Coronary artery (tissue), 2 donors: ENCODE data around the gene MEGF11.

ENCODE experiments used
- DNase-seq: peaks from one replicate; pipeline ENCODE4 v3.0.0-alpha.2; 2017; ENCODE audit warnings: low spot score
- H3K27ac ChIP-seq, 2 donors: fragments of 200-600 bp; sonication (generic); one replicate each; pipeline ENCODE4 v1.5.1; 2016 to 2019
- H3K4me3 ChIP-seq: fragments of 200-600 bp; sonication (generic); 2 replicates; pipeline ENCODE4 v1.5.1; 2016; ENCODE audit warnings: mild to moderate bottlenecking, moderate library complexity
- TF ChIP-seq, protein P1 (sequence below): fragments of 200-600 bp; sonication (generic); IDR thresholded peaks from one replicate; pipeline ENCODE4 v1.5.1; 2019; ENCODE audit warnings: antibody characterized with exemption

The MEGF11 gene

DNA sequence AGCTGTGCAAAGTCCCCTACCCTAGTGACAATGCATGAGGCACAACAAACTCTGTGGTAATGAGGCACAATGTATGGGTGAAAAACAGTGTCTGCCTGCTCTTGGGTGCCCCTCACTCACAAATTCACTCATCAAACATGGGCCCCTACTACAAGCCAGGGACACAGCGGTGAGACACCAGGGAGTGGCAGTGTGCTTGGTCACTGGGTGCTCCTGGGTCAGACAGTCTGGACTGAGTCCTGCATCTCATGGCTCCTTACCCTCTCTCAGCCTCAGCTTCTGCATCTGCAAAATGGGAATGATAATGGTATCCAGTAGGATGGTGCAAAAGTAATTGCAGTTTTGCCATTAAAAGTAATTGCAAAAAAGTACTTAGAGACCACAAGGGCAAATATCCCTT lies 184.7 kb downstream of the MEGF11 start:
- H3K4me3 ChIP-seq, result no peak overlapping the region
- H3K27ac ChIP-seq, result no peak overlapping the region
- TF ChIP-seq, protein P1, sequence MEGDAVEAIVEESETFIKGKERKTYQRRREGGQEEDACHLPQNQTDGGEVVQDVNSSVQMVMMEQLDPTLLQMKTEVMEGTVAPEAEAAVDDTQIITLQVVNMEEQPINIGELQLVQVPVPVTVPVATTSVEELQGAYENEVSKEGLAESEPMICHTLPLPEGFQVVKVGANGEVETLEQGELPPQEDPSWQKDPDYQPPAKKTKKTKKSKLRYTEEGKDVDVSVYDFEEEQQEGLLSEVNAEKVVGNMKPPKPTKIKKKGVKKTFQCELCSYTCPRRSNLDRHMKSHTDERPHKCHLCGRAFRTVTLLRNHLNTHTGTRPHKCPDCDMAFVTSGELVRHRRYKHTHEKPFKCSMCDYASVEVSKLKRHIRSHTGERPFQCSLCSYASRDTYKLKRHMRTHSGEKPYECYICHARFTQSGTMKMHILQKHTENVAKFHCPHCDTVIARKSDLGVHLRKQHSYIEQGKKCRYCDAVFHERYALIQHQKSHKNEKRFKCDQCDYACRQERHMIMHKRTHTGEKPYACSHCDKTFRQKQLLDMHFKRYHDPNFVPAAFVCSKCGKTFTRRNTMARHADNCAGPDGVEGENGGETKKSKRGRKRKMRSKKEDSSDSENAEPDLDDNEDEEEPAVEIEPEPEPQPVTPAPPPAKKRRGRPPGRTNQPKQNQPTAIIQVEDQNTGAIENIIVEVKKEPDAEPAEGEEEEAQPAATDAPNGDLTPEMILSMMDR, result no peak
- DNase-seq, result no peak

DNA sequence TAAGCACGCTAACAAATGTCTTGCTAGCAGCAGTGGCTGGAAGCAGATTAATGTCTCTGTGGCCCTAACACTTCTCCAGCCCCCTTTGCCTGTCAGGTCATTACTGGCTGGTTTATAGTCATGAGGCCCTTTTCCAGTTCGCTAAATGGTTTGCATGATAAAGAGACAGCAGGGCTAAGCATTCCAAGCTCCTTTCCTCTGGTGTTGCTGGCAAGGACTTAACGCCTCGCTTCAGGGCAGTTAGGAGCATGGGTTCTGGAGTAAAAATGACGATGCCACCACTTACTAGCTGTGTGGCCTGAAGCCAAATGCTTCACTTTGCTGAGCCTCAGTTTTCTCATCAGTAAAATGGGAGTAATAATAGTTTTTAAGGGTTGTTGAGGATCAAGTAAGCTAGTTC lies 185.9 kb downstream of the MEGF11 start:
- H3K4me3 ChIP-seq, result no peak overlapping the region
- TF ChIP-seq, protein P1, result no peak
- no peak for DNase-seq
- no peak overlapping the region for H3K27ac ChIP-seq

DNA sequence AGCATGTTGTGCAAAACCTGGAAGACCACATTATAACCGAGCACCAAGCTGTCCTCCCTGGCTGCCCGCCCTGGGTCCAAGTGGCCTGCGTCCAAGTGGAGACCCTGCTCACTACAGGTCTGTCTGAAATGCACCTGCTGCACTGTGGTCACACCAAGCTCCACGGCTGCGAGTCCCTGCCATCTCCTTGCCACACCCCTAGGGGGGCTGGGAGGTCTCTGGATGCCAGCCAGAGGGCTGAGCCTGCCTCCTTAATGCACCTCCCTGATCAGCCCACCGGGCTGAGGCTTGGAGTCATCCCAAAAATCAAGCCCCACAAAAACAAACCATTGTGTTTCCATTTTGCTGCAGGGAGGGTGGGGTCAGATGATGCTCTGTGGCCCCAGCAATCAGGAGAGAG lies 187.1 kb downstream of the MEGF11 start:
- Histone ChIP-seq H3K4me3 (no peak overlapping the region), H3K27ac (no peak overlapping the region)
- DNase-seq, result no peak
- TF ChIP-seq, protein P1, result no peak

DNA sequence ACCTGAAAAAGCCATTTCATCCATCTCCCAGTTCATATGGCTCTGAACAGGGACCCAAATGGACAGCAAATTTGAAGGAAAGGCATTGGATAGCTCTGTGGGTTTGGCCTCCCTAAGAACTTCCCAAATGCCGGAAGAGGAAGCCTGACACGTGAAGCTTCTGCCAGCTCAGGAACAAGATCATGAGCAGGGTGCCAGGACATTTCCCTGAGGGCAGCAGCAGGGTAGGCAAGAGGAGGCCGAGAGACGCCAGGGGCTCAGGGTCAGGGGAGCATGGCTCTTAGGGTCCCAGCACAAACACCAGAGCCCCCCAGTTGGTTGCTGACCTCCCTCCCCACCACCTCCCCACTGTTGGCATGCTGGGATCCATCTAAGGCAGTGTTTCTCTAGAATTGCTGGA lies 187.5 kb downstream of the MEGF11 start:
- DNase-seq, result no peak
- Histone ChIP-seq H3K27ac (no peak overlapping the region), H3K4me3 (no peak overlapping the region)
- TF ChIP-seq, protein P1, result no peak

DNA sequence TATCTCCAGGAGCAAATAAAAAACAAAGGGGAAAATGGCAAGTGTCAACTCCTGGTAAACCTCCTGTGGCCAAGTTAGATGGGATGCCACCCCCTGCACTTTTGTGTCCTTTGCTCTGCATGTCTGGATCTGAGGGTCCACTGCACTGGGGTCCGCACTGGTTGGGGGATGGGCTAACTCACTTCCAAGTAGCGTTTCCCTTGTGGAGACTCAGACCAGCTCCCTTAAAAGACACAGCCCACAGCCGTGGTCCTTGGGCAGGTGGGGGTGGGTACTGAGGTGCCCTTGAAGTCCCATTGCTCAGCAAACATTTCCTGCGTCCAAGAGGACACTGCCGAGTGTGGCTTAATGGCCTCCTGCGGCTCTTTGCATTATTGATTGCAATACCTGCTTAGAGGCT lies 188.2 kb downstream of the MEGF11 start:
- no peak overlapping the region for H3K4me3 ChIP-seq
- DNase-seq, result no peak
- no peak overlapping the region for H3K27ac ChIP-seq
- TF ChIP-seq, protein P1, result no peak

DNA sequence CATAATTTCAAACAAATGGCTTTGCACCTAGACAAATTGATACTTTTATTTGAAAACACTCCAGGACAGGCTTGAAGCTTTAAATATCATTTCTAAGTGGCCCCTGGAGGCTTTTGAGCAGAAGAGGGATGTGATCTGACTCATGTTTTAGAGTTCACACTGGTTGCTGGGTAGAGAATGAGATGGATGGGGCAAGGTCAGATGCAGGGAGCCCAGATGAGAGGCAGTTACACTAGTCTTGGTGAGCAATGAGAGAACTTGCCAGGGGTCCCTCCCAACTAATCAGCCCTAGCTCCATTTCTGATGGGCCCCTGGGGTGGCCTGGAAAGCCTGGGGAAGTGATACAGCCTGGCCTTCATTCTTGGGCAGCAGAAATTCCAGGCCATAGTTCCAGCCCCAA lies 190.4 kb downstream of the MEGF11 start:
- H3K4me3 ChIP-seq, result no peak overlapping the region

DNA sequence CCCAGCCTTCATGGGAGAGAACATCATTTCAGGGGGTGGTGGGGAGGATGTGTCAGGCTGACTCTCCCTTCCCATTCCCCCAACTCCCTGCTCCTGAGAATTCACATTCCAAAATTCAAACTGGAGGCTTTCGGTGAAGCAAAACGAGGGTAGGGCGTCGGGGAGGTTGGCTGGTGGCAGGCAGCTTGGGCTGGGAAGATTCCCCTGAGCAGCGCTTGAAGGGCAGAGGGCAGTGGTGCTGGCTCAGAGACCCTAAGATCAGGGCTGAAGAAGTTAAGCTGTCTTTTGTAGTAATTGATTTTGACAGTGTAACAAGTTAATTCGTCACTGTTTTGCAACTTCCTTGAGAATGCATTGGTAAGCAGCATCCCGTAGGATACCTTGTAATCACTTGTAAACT lies 196.5 kb downstream of the MEGF11 start:
- no peak for DNase-seq
- Histone ChIP-seq H3K4me3 (no peak overlapping the region), H3K27ac (no peak overlapping the region)
- TF ChIP-seq, protein P1, result no peak

More for the DNA sequence above, 190.4 kb downstream of the MEGF11 start:
- no peak overlapping the region for H3K27ac ChIP-seq
- no peak for DNase-seq
- TF ChIP-seq, protein P1, result no peak
